Measurements from ENCODE around the gene RGS16. TPM values are rescaled to one million over a fixed set of nuclear protein-coding genes. Genes with fewer than 3 reads are reported as not detected.

Gene RGS16
- total RNA-seq, 1 donor from 2014 or later: 2.6 TPM

DNA sequence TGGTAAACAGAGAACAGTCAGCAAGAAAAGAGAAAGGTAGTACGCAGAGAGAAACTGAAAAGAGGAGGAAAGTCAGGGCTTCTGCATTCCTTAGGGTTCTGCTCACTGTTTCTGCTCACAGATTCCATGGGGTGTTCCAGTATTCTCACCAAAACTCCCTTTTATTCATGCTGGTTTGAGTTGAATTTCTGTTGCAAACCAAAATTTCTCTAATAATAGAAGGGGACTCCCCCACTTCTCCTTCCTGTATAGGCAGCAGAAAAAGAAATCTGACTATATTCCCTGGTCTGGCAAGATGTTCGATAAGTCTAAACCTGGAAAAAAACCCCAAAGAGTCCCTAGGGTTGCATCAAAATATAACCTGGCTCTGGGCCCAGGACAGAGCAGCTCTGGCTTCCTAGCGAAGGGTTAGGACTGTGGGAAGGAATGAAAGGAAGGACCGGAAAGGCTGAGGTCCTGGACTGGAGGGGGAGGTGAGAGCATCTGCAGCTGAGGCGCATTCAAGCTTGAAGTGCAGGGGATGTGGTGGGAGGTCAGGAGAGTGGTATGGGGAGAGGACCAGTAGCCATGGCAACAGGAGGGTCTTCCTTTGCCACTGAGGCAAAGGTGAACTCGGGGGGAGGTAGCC is 18.8 kb upstream of the RGS16 start:
- ATAC-seq (ENCODE audit: low read depth) (peak; percentile 47), DNase-seq (no peak)
- CTCF ChIA-PET: interaction anchor here (0.9 kb wide), 1 partner anchor 17 kb away, joined by 3 read pairs; no protein-coding TSS in a partner anchor
- TF ChIP-seq, protein P1, sequence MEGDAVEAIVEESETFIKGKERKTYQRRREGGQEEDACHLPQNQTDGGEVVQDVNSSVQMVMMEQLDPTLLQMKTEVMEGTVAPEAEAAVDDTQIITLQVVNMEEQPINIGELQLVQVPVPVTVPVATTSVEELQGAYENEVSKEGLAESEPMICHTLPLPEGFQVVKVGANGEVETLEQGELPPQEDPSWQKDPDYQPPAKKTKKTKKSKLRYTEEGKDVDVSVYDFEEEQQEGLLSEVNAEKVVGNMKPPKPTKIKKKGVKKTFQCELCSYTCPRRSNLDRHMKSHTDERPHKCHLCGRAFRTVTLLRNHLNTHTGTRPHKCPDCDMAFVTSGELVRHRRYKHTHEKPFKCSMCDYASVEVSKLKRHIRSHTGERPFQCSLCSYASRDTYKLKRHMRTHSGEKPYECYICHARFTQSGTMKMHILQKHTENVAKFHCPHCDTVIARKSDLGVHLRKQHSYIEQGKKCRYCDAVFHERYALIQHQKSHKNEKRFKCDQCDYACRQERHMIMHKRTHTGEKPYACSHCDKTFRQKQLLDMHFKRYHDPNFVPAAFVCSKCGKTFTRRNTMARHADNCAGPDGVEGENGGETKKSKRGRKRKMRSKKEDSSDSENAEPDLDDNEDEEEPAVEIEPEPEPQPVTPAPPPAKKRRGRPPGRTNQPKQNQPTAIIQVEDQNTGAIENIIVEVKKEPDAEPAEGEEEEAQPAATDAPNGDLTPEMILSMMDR (IDR thresholded peaks at IDR 0.05): no peak
- Mint-ChIP-seq H3K9me3 (peaks cover 6% of the 10 kb centered on the region), H3K36me3 (ENCODE audit: low read depth) (peaks cover 2% of the 10 kb centered on the region), H3K27ac (peak overlapping the region; percentile 79), H3K27me3 (no peaks in the 10 kb centered on the region), H3K4me3 (peak overlapping the region; percentile 29), H3K4me1 (peaks cover 43% of the 10 kb centered on the region)
- intact Hi-C loops (cut with micrococcal nuclease): no loop called here
- POLR2A ChIA-PET: interaction anchor here (0.5 to 1.4 kb wide), 4 partner anchors 9 to 25 kb away, joined by 3 to 5 read pairs (median 4); no protein-coding TSS in a partner anchor

DNA sequence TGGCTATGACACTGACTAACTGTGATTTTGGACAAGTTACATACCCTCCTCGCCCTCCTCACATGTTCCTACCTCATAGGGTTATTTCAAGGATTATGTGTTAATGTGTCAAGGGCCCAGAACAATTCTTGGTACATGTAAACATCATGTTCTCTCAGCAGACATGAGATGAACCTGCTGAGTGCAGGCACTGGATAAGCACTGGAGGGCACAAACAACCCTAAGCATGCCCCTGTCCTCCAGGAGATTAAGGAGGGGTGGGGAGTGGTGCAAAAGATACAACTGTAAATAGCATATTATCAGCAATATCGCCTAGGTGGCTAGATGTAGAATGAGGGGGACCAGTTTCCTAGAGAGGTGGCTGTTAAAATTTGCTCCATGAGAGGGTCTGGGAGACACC is 17.7 kb upstream of the RGS16 start:
- Mint-ChIP-seq H3K27ac (peak overlapping the region; percentile 61), H3K27me3 (no peaks in the 10 kb centered on the region), H3K4me3 (no peak overlapping the region), H3K36me3 (ENCODE audit: low read depth) (peaks cover 2% of the 10 kb centered on the region), H3K4me1 (peaks cover 53% of the 10 kb centered on the region), H3K9me3 (peaks cover 6% of the 10 kb centered on the region)
- TF ChIP-seq, protein P1 (IDR thresholded peaks at IDR 0.05): no peak
- ChIA-PET POLR2A (no interaction called here), CTCF (interaction anchor here (1.0 to 1.8 kb wide), 3 partner anchors 20 to 163 kb away, joined by 3 to 5 read pairs (median 4); no protein-coding TSS in a partner anchor)
- no peak for DNase-seq
- intact Hi-C loops (cut with micrococcal nuclease): no loop called here
- no peak for ATAC-seq (ENCODE audit: low read depth)

DNA sequence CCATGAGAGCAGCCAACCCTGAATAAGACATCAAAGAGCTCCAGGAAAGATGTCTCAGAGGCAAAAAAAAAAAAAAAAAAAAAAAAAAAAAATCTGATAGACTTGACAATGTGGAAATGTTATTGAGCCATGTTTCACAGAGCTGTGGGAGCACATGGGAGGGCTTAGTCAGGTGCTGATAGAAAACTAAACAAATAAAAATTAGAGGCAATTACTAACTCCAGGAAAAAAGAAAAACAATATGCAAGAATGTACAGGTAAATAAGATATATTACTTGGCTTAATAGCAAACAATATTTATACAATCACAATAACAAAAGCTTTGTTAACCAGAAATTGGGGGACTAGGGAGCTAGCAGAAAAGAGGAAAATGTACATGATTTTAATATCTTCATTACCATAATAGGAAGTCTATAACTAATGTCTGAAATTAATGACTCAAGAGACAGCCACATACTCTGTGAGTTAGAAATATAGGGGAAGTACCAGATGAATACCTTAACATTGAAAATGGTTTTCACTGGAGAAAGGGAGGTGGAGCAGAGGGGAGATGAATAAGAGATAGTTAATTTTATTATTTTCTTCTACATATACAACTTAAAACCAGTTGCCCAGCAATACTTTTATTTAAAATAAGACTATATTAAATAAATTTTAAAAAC is 16.9 kb upstream of the RGS16 start:
- intact Hi-C loops (cut with micrococcal nuclease): no loop called here
- H3K27ac Mint-ChIP-seq: no peak overlapping the region
- no peak overlapping the region for H3K4me3 Mint-ChIP-seq
- no peaks in the 10 kb centered on the region for H3K27me3 Mint-ChIP-seq
- DNase-seq (no peak), ATAC-seq (ENCODE audit: low read depth) (peak; percentile 40)
- ChIA-PET POLR2A (interaction anchor here (0.6 to 0.7 kb wide), 3 partner anchors 28 to 1559 kb away, joined by 3 to 4 read pairs (median 4); no protein-coding TSS in a partner anchor), CTCF (interaction anchor here (0.5 to 1.8 kb wide), 4 partner anchors 19 to 164 kb away, joined by 3 to 5 read pairs (median 4); no protein-coding TSS in a partner anchor)
- peaks cover 6% of the 10 kb centered on the region for H3K9me3 Mint-ChIP-seq
- TF ChIP-seq, protein P1 (IDR thresholded peaks at IDR 0.05): no peak
- H3K36me3 Mint-ChIP-seq (ENCODE audit: low read depth): peaks cover 2% of the 10 kb centered on the region
- H3K4me1 Mint-ChIP-seq: peaks cover 61% of the 10 kb centered on the region

DNA sequence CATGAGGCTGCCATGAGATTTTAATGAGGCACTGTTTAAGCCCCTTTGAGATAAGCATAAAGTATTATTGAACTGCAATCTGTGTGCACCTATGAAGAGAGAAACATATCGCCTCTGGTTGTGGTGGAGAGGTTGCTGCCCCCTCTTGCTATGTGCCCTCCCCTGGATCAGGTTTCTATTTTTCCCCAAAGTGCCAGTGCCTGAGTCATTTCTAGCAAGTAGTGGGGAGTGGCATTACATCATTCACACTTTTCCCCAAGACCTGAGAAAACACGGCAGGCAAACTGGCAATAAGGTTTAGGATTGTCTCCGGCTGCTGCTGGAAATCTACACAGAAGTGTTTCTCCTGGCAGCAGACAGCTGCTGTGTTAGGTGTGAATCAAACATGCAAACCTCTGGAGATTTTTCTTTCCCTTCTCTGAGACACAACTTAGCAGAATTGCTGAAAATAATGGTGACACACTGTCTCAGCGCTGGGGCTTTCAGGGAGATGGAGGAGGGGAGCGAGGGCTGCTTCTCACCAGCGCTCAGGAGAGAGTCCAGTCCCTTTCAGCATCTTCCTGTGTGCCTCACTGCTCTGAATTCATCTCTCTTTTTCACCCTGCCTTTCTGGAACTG is 13.7 kb upstream of the RGS16 start:
- no peak for DNase-seq

More for the DNA sequence above, 13.7 kb upstream of the RGS16 start:
- intact Hi-C loops (cut with micrococcal nuclease): loop anchor here (2.0 to 5.0 kb wide), 2 partner anchors 15 to 219 kb away; partner anchors contain the start of gene DHX9
- ChIA-PET POLR2A (no interaction called here), CTCF (interaction anchor here (1.3 to 1.8 kb wide), 2 partner anchors 165 to 167 kb away, joined by 3 to 4 read pairs; no protein-coding TSS in a partner anchor)
- peaks cover 4% of the 10 kb centered on the region for H3K27me3 Mint-ChIP-seq
- H3K4me1 Mint-ChIP-seq: peaks cover 59% of the 10 kb centered on the region
- H3K4me3 Mint-ChIP-seq: no peak overlapping the region
- TF ChIP-seq, protein P1 (IDR thresholded peaks at IDR 0.05): no peak
- H3K9me3 Mint-ChIP-seq: peaks cover 6% of the 10 kb centered on the region
- H3K36me3 Mint-ChIP-seq (ENCODE audit: low read depth): peaks cover 2% of the 10 kb centered on the region
- no peak overlapping the region for H3K27ac Mint-ChIP-seq
- no peak for ATAC-seq (ENCODE audit: low read depth)
